HL-60/S4 (cell line): ENCODE data around the gene ZDHHC11B.
"Not testable (repeated sequence)": the region's sequence is repeated elsewhere in the genome, so short reads cannot be mapped to it uniquely, and the experiment has no call there.

Experiments used
- in situ Hi-C: fragments of 300-500 bp; cut with MboI; formaldehyde crosslinking; loops from 2 replicates; pipeline ENCODE4 v1.14.3; 2022; ENCODE audit warnings: low sequenced_read_pairs

ZDHHC11B gene

DNA sequence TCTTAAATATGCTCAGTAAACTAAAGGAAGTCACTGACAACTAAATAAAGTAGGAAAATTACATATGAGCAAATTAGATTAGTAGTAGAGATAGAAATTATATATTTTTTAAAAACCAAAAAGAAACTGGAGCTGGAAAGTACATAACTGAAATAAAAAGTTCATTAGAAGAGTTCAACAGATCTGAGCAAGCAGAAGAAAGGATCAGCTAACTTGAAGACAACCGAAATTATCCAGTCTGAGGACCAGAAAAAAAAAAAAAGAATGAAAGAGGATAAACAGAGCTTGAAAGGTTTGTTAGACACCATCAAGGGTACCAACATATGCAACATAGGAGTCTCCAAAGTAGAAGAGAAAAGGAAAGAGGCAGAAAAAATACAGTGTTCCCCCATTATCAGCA, 65.2 kb downstream of the ZDHHC11B start:
- in situ Hi-C loops: not testable (repeated sequence)

DNA sequence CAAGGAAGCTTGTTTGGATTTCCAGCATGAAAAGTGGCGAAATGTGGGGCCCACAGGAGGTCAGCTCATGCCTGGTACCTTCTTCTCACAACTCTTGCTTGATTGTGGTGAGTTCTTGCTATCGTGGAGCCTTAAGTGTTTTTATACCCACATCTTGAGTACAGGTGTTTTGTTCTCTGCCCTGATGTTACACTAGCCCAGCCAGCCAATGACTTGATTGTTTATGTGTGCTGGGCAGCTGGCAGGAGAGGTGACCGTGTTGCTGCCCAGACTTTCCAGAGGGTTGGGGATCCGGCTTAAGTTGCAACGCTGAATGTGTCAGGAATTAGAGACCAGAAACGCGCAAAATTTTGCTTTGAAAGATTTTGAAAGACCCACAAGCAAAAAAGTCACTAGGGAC, 67.4 kb downstream of the ZDHHC11B start:
- in situ Hi-C loops: no loop called here

DNA sequence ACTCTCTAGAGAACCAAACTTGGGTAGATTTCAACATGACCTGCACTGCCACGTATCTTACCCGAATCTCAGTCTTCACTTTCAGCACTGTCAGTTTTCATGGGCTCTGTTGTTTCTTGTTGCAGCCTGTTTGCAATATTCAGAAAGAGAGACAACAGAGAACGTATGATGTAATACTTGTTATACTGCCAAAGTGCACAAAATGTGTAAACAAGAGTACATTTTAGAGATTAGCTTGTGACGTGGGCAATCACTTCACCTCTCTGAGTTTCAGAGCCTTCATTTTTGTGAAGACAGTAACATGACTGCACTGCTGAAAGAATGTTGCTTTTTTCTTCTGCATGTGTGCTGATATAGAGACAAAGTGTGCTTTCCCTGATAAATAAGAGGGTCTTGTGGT, 67.8 kb downstream of the ZDHHC11B start:
- in situ Hi-C loops: not testable (repeated sequence)

DNA sequence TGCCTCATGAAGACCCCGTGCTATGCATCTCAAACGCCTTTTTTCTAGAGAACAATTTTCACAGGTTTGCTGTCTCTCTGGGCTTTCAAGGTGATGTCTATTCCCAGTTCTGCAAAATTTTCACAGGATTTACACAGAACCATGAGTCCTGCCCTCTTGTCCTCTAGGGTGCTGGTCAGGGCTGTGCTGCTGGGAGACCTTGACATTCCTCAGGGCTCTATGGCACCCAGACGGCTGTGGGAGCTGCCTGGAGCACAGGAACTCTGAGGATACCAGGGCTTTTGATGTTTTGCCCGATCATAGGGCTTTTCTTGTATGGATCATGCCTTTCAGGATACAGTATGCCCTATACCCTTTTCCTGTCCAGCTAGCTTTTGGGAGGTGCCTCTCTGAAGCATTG, 68.9 kb downstream of the ZDHHC11B start:
- in situ Hi-C loops: not testable (repeated sequence)

DNA sequence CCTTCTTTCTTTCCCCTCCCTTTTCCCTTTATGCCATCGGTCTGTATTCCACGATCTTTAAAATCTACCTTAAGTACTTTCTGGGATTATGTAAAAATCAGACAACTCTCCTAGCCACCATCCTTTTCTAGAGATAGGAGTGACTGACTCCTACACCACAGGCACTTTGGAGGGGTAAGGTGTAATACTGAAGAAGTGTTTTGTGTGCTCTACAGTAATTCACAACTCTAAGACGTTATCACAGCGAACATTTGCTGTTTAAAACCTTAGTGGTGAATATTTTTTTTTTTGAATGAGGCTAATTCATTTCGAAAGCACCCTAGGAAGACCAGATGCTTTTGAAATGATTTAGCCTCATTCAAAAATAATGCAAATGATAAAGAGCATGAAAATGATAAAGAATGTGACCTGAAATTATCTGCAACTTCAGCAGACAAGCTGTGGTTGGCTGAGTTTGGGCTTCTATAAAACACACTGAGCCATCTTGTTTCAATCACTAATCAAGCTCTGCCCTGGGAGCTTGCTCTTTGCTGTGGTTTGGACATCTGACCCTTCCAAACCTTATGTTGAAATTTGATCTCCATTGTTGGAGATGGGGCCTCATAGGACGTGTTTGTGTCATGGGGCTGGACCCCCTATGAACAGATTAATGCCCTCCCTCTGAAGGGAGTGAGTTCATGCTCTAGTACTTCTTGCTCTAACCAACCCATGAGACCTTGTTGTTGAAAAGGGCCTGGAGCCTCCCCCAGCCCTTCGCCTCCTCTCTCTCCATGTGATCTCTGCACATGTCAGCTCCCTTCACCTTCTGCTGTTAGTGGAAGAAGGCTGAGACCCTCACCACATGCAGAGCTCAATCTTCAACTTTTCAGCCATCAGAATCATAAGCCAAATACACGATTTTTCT, 70.1 kb downstream of the ZDHHC11B start:
- in situ Hi-C loops: not testable (repeated sequence)

DNA sequence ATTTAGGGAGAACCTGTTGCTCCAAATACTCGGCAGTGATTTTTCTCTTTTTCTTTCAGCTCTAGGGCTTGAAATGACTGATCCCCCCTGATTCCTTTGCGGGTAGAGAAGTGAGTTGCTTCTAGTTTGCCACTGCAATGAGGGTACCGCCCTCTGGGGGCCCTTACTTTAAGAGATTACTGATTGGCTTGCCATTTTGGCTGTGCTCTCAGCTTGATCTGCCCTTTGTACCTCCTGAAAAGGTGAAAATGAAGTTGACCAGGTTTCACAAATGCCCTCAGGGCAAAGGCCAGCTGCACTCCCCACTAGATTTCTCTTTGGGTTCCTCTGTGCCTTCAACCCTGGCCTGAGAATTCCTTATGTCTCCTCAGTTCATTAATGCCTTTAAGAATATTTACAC, 70.8 kb downstream of the ZDHHC11B start:
- in situ Hi-C loops: not testable (repeated sequence)

DNA sequence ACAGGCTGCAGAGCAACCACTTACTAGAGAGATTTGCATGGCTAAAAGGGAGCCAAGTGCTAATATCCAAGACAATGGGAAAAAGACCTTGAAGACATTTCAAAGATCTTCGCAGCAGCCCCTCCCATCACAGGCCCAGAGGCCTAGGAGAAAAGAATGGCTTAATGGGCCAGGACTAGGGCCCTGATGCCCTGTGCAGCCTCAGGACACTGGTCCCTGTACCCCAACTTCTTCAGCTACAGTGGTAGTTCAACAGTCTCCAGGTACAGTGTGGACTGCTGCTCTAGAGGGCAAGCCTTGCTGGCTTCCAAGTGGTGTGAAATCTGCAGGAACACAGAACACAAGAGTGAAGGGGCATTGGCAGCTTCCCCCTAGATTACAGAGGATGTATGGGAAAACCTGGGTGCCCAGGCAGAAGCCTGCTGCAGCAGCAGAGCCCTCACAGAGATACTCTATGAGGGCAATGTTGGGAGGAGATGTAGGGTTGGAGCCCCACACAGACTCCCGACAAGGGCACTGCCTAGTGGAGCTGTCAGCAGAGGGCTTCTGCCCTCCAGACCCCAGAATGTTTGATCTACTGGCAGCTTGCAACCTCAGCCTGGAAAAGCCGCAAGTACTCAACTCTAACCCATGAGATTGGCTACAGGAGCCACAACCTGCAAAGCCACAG, 75.5 kb downstream of the ZDHHC11B start:
- in situ Hi-C loops: not testable (repeated sequence)

DNA sequence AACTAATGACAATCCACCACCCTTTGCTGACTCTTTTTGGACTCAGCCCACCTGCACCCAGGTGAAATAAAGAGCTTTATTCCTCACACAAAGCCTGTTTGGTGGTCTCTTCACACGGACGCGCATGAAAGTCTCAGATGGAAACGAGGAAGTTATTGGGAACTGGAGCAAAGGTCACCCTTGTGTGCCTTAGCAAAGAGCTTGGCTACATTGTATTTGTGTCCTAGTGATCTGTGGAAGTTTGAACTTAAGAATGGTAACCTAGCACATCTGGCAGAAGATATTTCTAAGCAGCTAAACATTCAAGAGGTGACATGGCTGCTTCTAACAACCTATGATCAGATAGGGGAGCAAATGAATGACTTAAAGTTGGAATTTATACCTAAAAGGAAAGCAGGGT, 76.2 kb downstream of the ZDHHC11B start:
- in situ Hi-C loops: not testable (repeated sequence)

DNA sequence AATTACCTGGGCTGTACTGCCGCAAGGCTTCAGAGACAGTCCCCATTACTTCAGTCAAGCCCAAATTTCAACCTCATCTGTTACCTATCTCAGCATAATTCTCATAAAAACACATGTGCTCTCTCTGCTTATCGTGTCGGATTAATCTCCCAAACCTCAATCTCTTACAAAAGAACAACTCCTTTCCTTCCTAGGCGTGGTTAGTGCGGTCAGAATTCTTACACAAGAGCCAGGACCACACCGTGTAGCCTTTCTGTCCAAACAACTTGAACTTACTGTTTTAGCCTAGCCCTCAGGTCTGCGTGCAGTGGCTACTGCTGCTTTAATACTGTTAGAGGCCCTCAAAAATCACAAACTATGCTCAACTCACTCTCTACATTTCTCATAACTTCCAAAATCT, 78.4 kb downstream of the ZDHHC11B start:
- in situ Hi-C loops: not testable (repeated sequence)

DNA sequence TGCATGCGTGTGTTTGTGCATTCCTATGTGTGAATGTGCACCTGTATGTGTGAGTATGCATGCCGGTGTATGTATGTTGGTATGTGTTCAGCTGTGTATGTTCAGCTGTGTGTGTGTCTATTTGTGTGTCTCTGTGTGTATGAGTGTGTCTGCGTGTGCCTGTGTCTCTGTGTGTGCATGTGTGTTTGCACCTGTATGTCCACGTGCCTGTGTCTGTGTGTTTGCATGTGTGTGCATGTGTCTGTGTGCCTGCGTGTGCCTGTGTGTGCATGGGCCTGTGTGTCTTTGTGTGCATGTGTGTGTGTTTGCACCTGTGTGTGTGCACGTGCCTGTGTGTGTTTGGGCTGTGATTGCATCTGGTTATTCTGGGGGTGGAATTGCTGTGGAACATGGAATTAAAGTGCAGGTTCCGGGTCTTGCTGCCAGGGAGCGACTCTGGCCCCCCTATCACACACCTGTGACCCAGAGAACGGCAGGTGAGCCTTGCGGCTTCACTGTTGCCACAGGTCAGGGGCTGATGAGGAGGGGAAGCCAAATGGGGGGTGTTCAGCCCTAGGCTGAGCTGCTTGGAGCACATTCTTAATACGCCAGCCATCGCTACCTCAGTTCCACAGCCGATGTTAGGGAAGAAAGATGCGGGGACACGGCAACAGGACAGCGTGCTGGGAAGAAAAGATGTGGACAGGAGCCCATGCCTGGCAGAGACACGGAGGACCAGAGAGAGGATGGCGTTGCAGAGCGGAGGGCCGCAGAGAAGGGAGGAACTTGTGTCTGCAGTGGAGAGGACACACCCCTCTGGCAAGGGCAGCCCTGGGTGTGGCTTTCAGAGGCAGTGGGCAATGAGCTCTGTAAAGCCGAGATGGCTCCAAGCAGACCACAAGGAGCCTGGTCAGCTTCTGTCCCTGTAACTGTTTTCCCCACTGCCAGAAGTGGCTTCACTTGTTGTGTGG, 87.5 kb downstream of the ZDHHC11B start:
- in situ Hi-C loops: not testable (repeated sequence)

DNA sequence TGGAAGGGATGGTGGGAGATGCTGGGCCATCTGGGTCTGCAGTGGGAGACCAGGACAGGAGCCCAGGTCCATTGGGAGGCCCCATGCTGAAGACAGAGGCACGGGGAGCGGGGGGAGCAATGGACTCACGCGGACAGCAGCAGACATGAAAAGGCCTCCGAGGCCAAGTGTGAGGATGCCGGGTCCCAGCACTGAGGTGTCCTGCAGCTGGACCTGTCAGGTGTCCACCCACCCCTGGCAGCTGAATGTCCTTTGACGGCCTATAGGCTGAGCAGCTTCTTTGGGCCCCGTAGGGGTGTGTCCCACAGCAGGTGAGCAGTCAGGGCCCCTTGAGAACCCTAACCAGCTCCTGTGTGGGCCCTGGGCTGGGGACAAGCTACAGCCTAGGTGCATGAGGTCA, 88.3 kb downstream of the ZDHHC11B start:
- in situ Hi-C loops: not testable (repeated sequence)

DNA sequence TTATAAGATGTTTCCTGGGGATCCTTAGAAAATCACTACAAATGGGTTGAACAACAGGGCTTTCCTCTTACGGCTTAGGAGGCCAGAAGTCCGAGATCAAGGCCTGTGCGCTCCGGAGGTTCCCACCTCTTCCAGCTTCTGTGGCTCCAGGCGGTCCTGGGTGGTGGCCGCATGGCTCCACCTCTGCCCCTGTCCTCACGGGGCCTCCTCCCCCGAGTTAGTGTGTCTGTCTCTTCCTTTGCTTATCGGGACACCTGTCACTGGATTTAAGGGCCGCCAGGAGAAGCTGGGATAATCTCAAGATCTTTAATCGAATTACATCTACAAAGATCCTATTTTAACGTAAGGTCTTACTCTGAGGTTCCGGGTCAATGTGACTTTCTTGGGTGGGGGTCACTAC, 89.1 kb downstream of the ZDHHC11B start:
- in situ Hi-C loops: not testable (repeated sequence)

DNA sequence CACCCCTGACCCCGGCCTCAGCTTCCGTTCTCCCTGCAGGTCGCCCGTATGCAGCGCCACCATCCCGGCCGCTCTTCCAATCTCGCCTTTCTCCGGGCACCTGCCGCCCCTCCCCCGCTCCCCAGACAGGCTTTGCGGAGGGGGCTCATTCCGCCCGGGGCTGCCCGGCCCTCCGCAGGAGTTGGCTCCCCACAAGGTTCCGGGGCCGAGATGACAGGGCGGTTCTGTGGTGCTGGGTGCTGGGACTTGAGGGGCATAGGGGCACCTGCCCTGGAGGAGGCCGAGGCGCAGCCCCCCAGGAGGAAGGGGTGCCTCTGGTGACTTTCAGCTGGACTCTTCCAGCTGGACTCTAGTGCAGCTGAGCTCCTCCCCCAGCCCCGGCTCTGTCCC, 90.5 kb downstream of the ZDHHC11B start:
- in situ Hi-C loops: not testable (repeated sequence)

DNA sequence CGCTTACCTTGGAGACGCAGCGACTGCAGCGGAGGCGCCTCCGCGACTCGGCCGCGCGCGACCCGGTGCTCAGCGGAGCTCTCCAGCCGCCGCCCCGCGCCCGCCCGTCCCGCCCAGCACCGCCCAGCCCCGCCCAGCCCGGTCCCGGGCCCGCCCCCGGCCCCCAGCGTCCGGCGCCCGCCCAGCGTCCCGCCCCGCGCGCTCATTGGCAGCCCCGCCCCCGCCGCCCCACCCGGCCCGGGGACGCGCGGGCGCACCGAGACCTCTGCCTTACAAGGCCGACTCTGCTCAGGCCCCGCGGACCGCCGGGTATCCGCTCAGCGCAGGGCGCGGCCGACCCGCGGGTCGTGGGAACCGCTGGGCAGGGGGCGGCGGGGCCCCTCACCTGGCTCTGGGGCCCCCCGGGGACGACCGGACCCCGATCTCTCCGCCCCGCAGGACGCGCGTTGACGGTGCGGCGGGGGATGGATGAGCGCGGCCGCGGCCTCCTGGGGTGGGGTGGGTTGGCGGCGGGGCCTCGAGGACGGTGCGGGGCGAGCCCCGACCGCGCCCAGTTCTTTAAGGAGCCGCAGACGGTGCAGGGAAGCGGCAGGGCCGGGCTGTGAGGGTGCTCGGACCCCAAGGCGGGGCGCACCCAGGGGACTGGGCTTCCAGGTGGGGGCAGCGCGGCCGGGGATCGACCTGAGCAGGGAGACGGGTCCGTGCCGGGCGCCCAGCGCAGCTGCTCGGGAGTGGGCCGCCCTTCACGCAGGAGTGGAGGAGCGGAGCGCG, 91.1 kb downstream of the ZDHHC11B start, which contains the start of gene TPPP:
TPPP (minus strand) TSS at position 82 of the 771 bp plus-strand sequence. CDS start 15,292 bp downstream, outside the sequence.
- in situ Hi-C loops: not testable (repeated sequence)

DNA sequence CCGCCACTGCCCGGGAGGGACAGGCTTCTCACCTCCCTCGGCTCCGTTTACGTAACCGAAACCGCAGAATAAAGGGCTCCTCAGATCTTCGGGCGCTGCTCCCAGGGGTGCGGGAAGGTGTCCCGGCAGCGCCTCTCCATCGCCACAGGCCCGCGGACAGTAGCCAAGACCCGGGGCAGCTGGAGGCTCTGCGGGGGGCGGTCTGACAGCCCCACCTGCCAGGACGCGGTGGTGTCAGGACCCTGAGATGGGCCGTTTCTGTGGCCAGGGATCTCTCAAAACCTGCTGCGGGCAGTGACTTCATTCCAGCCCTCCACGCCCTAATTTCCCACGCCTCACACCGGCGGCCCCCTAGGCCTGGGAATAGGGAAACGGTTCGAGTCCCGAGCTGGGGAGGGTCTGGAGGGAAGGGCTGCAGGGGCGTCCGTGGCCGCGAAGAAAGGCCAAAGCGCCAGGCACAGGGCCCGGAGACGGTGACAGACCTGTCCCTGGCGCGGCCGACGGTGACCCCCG, 91.9 kb downstream of the ZDHHC11B start:
- in situ Hi-C loops: not testable (repeated sequence)

DNA sequence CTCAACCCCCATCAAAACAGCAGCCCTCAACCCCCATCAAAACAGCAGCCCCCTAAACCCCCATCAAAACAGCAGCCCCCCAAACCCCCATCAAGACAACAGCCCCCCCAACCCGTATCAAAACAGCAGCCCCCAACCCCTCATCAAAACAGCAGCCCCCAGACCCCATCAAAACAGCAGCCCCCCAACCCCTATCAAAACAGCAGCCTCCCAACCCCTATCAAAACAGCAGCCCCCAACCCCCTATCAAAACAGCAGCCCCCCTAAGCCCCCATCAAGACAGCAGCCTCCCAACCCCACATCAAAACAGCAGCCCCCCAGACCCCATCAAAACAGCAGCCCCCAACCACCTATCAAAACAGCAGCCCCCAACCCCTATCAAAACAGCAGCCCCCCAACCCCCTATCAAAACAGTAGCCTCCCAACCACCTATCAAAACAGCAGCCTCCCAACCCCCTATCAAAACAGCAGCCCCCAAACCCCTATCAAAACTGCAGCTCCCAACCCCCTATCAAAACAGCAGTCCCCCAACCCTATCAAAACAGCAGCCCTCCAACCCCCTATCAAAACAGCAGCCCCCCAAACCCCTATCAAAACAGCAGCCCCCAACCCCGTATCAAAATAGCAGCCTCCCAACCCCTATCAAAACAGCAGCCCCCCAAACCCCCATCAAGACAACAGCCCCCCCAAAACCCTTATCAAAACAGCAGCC, 92.6 kb downstream of the ZDHHC11B start:
- in situ Hi-C loops: no loop called here

DNA sequence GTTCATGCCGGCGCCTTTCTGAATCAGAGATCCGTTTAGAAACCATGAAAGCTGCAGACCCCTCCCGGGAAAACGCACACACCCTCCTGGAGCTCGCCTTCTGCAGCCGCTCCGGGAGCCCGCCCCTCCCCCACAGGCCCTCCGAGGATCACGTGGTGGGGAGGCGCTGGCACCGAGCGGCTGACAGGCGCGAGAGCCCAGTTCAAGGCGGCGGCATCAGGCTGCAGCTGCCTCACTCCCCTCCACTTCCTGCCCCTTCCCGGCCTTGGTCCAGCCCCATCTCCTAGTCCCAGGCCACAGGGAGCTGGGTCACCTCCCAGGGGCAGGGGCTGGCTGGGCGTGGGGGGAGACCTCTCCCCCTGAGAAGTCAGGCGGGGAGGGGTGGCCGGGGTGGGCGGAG, 93.5 kb downstream of the ZDHHC11B start:
- in situ Hi-C loops: not testable (repeated sequence)

DNA sequence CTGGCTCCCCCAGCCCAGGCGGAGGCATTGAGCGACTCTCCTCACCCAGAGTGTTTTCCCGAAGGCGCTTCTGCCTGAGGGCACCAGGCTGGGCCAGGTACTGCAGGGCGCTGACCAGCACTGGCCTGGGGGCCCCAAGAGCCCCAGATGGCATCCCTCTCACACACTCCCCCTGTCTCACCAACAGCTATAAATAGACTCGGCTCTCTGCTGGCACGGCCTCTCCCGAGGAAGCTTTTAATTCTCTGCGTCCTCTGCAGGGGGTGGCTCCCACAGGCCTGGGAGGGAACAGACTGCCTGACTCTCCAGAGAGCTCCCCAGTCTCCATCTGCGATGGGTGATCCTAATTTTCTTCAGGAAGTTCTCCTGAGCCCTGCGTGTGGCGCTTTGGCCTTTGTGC, 94.2 kb downstream of the ZDHHC11B start:
- in situ Hi-C loops: not testable (repeated sequence)

DNA sequence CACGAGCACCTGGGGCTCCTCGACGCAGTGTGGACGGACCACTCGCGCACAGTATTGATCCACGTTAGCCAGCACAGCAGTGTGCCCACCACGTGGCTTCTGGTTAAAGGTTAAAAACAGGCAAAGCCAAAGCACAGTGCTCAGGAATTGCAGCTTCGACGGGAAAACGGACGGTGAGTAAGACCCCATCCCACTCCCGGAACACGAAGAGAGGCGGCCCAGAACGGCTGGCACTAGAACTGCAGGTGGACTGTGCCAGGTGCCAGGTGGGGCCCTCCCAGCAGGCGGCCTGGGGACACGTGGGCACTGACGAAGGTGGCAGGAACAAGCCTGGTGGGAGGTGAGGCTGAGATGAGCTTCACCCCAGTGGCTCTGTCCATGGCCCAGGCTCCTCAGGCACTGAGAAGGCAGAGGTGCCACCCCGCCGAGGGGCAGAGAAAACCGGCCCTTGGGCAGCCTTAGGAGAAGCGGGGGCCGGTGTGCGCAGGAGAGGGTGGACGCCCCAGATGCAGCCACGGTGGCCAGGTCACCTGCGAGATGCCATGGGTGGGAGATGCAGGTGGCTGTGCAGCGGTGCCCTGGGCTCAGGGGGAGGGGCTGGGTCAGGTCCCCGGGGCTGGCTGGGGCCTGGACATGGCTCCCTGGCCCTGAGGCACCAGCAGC, 96.0 kb downstream of the ZDHHC11B start:
- in situ Hi-C loops: not testable (repeated sequence)
